SU-DHL-6 (cell line): ENCODE results near the gene GLYR1.

Experiments used
- EZH2phosphoT487 ChIP-seq: fragments of 200-600 bp; sonication (generic), shearing (Covaris generic); conservative IDR thresholded peaks from 2 replicates; pipeline ENCODE4 v1.6.1; 2018; ENCODE audit warnings: mild to moderate bottlenecking, antibody characterized with exemption, low read length, moderate library complexity, mixed read lengths
- TF ChIP-seq, protein P1 (sequence below): fragments of 200-600 bp; sonication (generic); IDR thresholded peaks from one replicate; pipeline ENCODE4 v1.5.1; 2017; ENCODE audit warnings: antibody characterized with exemption, mild to moderate bottlenecking, low read length, moderate library complexity; ENCODE audit not compliant: insufficient read depth, poor library complexity, severe bottlenecking

DNA sequence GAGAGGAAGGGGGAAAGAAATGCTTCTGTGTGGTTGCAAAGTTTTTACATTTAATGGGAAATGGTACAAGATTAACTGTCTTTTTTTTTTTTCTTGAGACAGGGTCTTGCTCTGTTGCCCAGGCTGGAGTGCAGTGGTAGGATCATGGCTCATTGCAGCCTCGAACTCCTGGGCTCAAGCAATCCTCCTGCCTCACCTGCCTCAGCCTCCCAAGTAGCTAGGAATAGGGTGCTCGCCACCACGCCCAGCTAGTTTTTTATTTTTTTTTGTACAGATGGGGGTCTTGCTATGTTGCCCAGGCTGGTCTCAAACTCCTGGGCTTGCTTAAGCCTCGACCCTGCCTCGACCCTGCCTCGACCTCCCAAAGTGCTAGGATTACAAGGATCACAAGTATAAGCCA, 40.8 kb downstream of the GLYR1 start:
- TF ChIP-seq, protein P1, sequence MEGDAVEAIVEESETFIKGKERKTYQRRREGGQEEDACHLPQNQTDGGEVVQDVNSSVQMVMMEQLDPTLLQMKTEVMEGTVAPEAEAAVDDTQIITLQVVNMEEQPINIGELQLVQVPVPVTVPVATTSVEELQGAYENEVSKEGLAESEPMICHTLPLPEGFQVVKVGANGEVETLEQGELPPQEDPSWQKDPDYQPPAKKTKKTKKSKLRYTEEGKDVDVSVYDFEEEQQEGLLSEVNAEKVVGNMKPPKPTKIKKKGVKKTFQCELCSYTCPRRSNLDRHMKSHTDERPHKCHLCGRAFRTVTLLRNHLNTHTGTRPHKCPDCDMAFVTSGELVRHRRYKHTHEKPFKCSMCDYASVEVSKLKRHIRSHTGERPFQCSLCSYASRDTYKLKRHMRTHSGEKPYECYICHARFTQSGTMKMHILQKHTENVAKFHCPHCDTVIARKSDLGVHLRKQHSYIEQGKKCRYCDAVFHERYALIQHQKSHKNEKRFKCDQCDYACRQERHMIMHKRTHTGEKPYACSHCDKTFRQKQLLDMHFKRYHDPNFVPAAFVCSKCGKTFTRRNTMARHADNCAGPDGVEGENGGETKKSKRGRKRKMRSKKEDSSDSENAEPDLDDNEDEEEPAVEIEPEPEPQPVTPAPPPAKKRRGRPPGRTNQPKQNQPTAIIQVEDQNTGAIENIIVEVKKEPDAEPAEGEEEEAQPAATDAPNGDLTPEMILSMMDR, result no peak
- no peak for TF ChIP-seq EZH2phosphoT487
